GM19397 (cell line): ENCODE measurements around the gene CRYL1.

Experiments used
- ATAC-seq: cut with Tn5 transposase; IDR thresholded peaks from one replicate; pipeline ENCODE4 v1.9.1; 2021; ENCODE audit warnings: mild to moderate bottlenecking, moderate library complexity; ENCODE audit not compliant: unreplicated experiment

Gene CRYL1

DNA sequence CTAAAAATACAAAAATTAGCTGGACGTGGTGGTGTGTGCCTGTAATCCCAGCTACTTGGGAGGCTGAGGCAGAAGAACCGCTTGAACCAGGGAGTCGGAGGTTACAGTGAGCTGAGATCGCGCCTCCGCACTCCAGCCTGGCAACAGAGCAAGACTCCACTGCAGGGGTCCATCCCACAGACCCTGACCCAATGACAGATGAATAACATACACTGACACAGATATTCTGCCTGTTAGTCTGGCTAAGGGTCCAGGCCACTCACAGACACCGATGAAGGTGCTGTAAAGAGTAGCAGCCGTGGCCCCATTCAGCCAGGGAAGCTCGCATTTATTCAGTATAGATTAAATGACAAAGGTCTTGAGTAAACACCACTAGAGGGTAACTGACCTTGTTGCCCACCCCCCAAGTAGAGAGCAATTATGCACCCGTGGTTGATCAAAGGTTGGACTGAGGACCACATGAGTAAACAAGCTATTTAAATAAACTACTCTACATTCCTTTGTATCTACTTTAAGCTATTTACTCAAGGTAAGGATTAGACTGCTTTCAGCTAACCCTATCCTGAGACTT, 8.5 kb upstream of the CRYL1 start:
- ATAC-seq: no peak

GRCh38 chr13:20528452-20528851, 2.8 kb upstream of the CRYL1 start:
- no peak for ATAC-seq

GRCh38 chr13:20526664-20527063, 1.0 kb upstream of the CRYL1 start:
- no peak for ATAC-seq

GRCh38 chr13:20525144-20525600, 485 bp downstream of the CRYL1 start:
- ATAC-seq: peak; percentile 17

- ATAC-seq: no peak
These were observed 4.1 kb downstream of the CRYL1 start for GRCh38 chr13:20521364-20522115.

- no peak for ATAC-seq
These were observed 5.8 kb downstream of the CRYL1 start for GRCh38 chr13:20519875-20520274.

- ATAC-seq: no peak
These were observed 7.0 kb downstream of the CRYL1 start for GRCh38 chr13:20518660-20519100.

GRCh38 chr13:20514866-20515265, 10.8 kb downstream of the CRYL1 start:
- ATAC-seq: no peak

DNA sequence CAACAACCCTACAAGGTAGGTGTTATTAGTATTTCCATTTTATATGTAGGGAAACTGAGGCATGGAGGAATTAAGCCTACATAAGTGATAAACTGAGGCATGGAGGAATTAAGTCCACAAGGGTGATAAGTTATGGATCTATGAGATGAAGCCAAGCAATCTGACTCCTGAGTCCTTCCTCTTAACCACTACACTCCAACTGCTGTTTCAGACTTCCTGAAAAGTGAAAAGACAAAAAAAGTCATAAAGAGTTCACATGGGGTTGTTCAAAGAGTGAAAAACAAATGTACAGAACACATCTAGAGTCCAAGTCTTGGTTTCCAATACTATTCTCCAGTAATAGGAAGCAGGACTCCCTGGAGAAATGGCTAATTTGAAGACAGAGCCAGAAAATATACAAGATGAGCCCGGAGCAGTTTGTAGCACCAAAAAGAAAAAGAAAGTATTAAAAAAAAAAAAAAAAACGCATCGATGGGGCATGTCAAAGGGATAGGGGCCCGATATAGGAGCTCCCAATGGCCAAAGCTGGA, 12.1 kb downstream of the CRYL1 start:
- no peak for ATAC-seq

- ATAC-seq: no peak
These were observed 13.5 kb downstream of the CRYL1 start for GRCh38 chr13:20512042-20512683.

DNA sequence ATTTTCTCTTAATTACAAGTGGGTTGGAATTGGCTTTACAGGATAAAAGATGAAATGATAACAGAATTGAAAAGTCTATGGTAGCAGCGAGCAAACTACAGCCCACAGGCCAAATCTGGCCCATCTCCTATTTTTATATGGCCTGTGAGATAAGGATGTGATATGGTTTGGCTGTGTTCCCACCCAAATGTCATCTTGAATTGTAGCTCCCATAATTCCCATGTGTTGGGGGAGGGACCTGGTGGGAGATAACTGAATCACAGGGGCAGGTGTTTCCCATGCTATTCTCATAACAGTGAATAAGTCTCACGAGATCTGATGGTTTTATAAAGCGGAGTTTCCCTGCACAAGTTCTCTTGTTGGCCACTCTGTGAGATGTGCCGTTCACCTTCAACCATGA, 19.0 kb downstream of the CRYL1 start:
- no peak for ATAC-seq

DNA sequence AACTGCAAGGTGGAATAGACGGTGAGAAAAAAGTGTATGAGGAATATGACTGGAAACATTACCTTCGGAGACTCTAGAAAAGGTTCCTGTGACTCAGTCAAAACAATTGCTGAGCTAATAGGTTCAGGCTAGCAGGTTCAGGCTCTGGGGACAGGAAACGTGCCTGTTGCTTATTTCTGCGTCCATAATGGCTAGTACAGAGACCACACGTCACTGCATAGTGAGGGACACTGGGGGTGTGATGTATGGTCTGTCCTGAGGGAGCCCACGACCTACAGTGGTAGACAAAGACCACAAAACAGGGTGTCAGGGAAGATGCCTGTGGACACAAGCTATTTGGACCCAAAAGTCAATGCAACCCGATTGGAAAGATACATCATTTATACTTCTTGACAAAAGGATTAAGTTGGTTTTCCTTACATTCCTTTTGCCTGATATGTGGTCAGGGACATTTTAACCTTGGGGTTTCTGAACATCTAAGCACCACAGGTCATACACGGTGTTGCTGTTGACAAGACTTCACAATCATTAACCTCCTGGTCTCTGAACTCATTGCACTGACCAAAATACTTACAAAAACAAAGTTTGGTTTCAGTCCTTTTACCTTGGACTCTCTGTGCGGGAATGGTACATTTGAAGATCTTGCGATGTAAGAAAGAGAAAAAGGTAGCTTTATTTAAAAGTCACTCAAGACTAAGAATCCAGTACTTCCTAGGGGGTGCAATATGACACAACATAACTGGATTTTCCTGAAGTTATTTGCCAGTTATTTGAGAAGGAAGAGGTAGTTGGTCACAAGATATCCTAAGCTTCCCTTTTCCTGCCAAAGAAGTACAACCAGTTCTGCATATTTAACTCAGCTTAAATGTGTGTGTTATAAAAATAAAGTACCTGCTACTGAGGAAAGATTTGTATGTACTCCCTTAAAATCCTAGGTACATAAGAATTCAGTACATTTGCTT, 20.0 kb downstream of the CRYL1 start:
- ATAC-seq: no peak

DNA sequence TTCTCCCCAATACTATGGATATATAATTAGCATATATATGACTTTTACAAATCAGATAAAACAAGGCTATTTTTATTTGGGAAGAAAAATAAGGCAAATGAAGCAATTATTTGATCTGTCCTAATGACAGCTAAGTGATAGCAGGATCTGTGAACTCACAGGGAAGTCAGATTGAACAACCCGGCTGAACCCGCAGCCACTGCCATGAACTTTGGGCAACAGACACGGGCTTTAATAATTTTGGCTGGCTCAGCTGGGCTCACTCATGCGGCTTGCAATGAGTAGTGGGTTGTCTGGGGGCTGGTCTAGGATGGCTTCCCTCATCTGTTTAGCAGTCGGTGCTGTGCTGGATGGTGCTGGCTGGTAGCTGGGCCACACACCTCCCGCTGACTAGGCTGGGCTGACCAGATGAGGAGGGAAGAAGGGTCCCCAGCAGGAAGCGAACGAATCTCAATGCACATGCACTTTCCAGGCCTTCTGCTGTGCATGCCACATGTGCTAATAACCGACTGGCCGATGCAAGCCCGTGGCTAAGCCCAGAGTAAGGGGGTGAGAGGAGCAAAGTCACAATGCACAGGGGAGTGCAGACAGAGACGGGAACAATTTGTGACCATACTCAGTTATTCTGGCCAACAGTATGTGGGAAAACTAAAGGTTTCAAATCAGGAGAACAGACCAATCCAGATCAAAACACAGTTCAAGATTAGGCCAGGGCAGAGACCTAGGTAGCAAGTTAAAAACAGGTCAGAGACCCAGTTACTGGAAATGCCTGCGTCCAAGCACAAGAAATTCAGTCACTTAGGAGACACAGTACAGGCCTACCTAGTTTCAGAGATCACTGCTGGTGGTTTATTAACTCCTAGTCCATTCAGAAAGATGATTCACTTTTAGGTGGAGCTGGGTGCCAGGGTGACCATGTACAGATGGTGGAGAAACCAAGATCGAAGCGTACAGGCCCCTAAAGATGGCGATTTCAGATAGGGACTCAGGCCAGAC, 22.3 kb downstream of the CRYL1 start:
- ATAC-seq: no peak

DNA sequence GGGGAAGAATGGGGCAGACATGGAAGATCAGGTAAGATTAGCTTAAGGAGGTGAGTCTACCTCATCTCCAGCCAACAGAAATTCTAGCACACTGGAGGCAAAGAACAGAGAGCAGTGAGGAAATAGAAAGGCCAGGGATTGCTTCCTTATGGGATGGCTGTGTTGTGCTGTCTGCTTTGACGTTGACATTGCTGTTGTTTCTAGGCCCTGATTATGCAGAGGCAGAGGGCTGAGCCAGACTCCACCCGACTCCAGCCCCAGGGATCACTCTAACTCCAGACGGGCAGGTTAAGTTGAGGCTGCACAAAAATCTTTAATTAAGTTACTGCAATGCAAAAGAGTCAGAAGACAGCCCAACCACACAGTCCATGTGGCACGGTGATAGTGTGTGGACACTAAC, 24.1 kb downstream of the CRYL1 start:
- no peak for ATAC-seq

DNA sequence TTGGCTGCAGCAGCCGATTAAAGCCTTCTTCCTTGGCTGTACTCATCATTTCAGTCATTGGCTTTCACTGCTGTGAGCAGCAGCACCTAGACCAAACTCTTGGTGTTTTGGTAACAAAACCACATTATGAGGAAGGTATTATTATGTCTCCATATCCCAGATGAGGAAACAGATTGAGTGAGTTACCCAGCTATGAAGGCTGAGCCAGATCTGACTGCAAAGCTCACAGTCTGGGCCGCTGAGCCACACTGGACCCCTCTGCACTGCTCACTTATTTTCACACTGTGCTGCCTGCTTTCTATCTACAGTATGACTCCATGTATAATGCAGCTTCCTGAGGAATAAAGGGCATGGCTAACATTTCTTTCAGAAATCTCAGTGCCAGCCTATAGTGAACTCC, 24.5 kb downstream of the CRYL1 start:
- ATAC-seq: no peak

GRCh38 chr13:20499986-20500385, 25.7 kb downstream of the CRYL1 start:
- ATAC-seq: no peak

- no peak for ATAC-seq
These were observed 27.0 kb downstream of the CRYL1 start for GRCh38 chr13:20498659-20499058.

GRCh38 chr13:20498129-20498528, 27.5 kb downstream of the CRYL1 start:
- no peak for ATAC-seq

- ATAC-seq: no peak
These were observed 28.5 kb downstream of the CRYL1 start for GRCh38 chr13:20497006-20497775.
